H1 (cell line): Measurements from ENCODE around the gene UTP25. TPM values are rescaled to one million over a fixed set of nuclear protein-coding genes. Genes with fewer than 3 reads are reported as not detected.

Experiments used
- CTCF ChIA-PET: fragments of 300-600 bp; sonication (Branson Sonifier 250); formaldehyde crosslinking; loops from one replicate; lab custom pipeline; 2021; ENCODE audit not compliant: partially characterized antibody; lab: Charles Lee
- POLR2A ChIA-PET: fragments of 300-600 bp; sonication (Branson Sonifier 250); formaldehyde crosslinking; loops from one replicate; lab custom pipeline; 2021; ENCODE audit warnings: inconsistent platforms; ENCODE audit not compliant: partially characterized antibody; lab: Charles Lee
- DNase-seq, 2 experiments: peaks; one replicate each; pipeline versions ENCODE4 v3.0.0 to v3.0.0-alpha.2; 2010 to 2022; ENCODE audit warnings: low spot score in 2 of 2, low read depth in 1 of 2, mixed read lengths in 1 of 2
- FAIRE-seq: peaks from 2 replicates; lab custom pipeline; 2011; peaks lifted over from hg19 to GRCh38; lab: Jason Lieb, UNC
- H2AFZ ChIP-seq: 2 replicates; pipeline ENCODE4 v1.8.1; 2012; ENCODE audit warnings: low read length, inconsistent platforms
- H2AK5ac ChIP-seq: 2 replicates; pipeline ENCODE4 v1.6.1; 2013; ENCODE audit warnings: low read depth, low read length
- H2BK120ac ChIP-seq: replicated peaks from 2 replicates; pipeline ENCODE3; 2013; ENCODE audit warnings: low read depth, low read length, inconsistent platforms
- H2BK12ac ChIP-seq: 2 replicates; pipeline ENCODE4 v1.6.1; 2013; ENCODE audit warnings: low read depth, low read length
- H2BK15ac ChIP-seq: 2 replicates; pipeline ENCODE4 v1.6.1; 2013; ENCODE audit warnings: low read length
- H2BK20ac ChIP-seq: 2 replicates; pipeline ENCODE4 v1.6.1; 2013; ENCODE audit warnings: low read length
- H2BK5ac ChIP-seq: 2 replicates; pipeline ENCODE4 v1.6.1; 2013; ENCODE audit warnings: low read depth, low read length
- H3K14ac ChIP-seq: 2 replicates; pipeline ENCODE4 v1.6.1; 2013; ENCODE audit warnings: inconsistent platforms; ENCODE audit not compliant: insufficient read length
- H3K18ac ChIP-seq: 2 replicates; pipeline ENCODE4 v1.6.1; 2013; ENCODE audit warnings: low read length; ENCODE audit errors: extremely low read depth
- H3K23ac ChIP-seq: 2 replicates; pipeline ENCODE4 v1.6.1; 2013; ENCODE audit warnings: inconsistent platforms; ENCODE audit not compliant: insufficient read length
- H3K23me2 ChIP-seq: 2 replicates; pipeline ENCODE4 v1.6.1; 2013; ENCODE audit warnings: low read depth, low read length
- H3K27ac ChIP-seq: 2 replicates; pipeline ENCODE4 v1.6.1; 2011; ENCODE audit warnings: low read depth, low read length, inconsistent platforms
- H3K27me3 ChIP-seq, 4 experiments: replicated peaks in 1 of 4; 1 replicate in 1 of 4; 2 replicates in 3 of 4; pipeline versions ENCODE4 v1.6.1 to v1.8.1; 2011 to 2013; ENCODE audit warnings: low read length in 3 of 4, mild to moderate bottlenecking in 3 of 4, inconsistent platforms in 2 of 4, mixed read lengths in 2 of 4, moderate library complexity in 1 of 4; ENCODE audit not compliant: control insufficient read depth in 3 of 4, insufficient read depth in 3 of 4; ENCODE audit errors: extremely low read depth in 1 of 4
- H3K36me3 ChIP-seq, 4 experiments: 2 replicates each; pipeline versions ENCODE4 v1.6.1 to v1.8.1; 2011 to 2013; ENCODE audit warnings: mild to moderate bottlenecking in 4 of 4, low read length in 3 of 4, moderate library complexity in 2 of 4, control low read depth in 1 of 4, inconsistent platforms in 1 of 4; ENCODE audit not compliant: insufficient read depth in 4 of 4, control insufficient read depth in 2 of 4
- H3K4ac ChIP-seq: replicated peaks from 2 replicates; pipeline ENCODE3; 2013; ENCODE audit warnings: low read length, low read depth, mixed read lengths, inconsistent platforms; ENCODE audit not compliant: insufficient read length
- H3K4me1 ChIP-seq, 4 experiments: replicated peaks in 1 of 4; 1 replicate in 1 of 4; 2 replicates in 3 of 4; pipeline versions ENCODE4 v1.6.1 to v1.8.1; 2011 to 2013; ENCODE audit warnings: low read length in 3 of 4, inconsistent platforms in 2 of 4, mixed read lengths in 1 of 4; ENCODE audit not compliant: insufficient read depth in 4 of 4, control insufficient read depth in 3 of 4
- H3K4me2 ChIP-seq, 2 experiments: 2 replicates each; pipeline versions ENCODE4 v1.6.1 to v1.8.1; 2011 to 2013; ENCODE audit warnings: low read depth in 2 of 2, low read length in 2 of 2, control low read depth in 1 of 2, inconsistent platforms in 1 of 2, mild to moderate bottlenecking in 1 of 2; ENCODE audit not compliant: insufficient read depth in 1 of 2
- H3K4me3 ChIP-seq, 4 experiments: fragments of 200-600, 300-600 bp in 1 of 4; sonication (generic), shearing (Covaris generic), sonication (Bioruptor Twin) in 1 of 4; 2 replicates each; pipeline versions ENCODE4 v1.5.1 to v1.8.1; 2011 to 2016; ENCODE audit warnings: low read length in 4 of 4, low read depth in 3 of 4, control low read depth in 2 of 4, inconsistent platforms in 2 of 4, mild to moderate bottlenecking in 2 of 4, mixed read lengths in 1 of 4, moderate library complexity in 1 of 4; ENCODE audit not compliant: insufficient read depth in 2 of 4; ENCODE audit errors: extremely low read depth in 1 of 4
- H3K56ac ChIP-seq: replicated peaks from 2 replicates; pipeline ENCODE3; 2013; ENCODE audit warnings: low read depth, mild to moderate bottlenecking, mixed read lengths, low read length, inconsistent platforms; ENCODE audit not compliant: insufficient read length
- H3K79me1 ChIP-seq: 2 replicates; pipeline ENCODE4 v1.6.1; 2013; ENCODE audit warnings: low read depth, low read length, control low read depth
- H3K79me2 ChIP-seq, 2 experiments: 2 replicates each; pipeline versions ENCODE4 v1.6.1 to v1.8.1; 2012 to 2013; ENCODE audit warnings: low read length in 2 of 2, mild to moderate bottlenecking in 2 of 2, inconsistent platforms in 1 of 2; ENCODE audit not compliant: insufficient read depth in 2 of 2, control insufficient read depth in 1 of 2
- H3K9ac ChIP-seq, 4 experiments: replicated peaks in 1 of 4; 1 replicate in 1 of 4; 2 replicates in 3 of 4; pipeline versions ENCODE4 v1.6.1 to v1.8.1; 2011 to 2013; ENCODE audit warnings: low read depth in 3 of 4, low read length in 3 of 4, control low read depth in 2 of 4, mild to moderate bottlenecking in 2 of 4, moderate library complexity in 2 of 4, inconsistent platforms in 1 of 4; ENCODE audit errors: extremely low read depth in 1 of 4
- H3K9me3 ChIP-seq, 2 experiments: 2 replicates each; pipeline versions ENCODE4 v1.6.1 to v1.8.1; 2012 to 2013; ENCODE audit warnings: mild to moderate bottlenecking in 2 of 2, moderate library complexity in 2 of 2, control low read depth in 1 of 2, inconsistent platforms in 1 of 2, low read depth in 1 of 2, low read length in 1 of 2, mixed read lengths in 1 of 2; ENCODE audit not compliant: insufficient read depth in 2 of 2
- H4K20me1 ChIP-seq, 2 experiments: replicated peaks in 1 of 2; 2 replicates each; pipeline versions ENCODE3 to v1.8.1; 2011 to 2013; ENCODE audit warnings: inconsistent platforms in 2 of 2, low read length in 2 of 2, mild to moderate bottlenecking in 1 of 2; ENCODE audit not compliant: insufficient read depth in 2 of 2, control insufficient read depth in 1 of 2
- H4K5ac ChIP-seq: 2 replicates; pipeline ENCODE4 v1.6.1; 2013; ENCODE audit warnings: low read length, low read depth, mixed read lengths, inconsistent platforms; ENCODE audit not compliant: insufficient read length
- H4K8ac ChIP-seq: 2 replicates; pipeline ENCODE4 v1.8.0; 2013; ENCODE audit warnings: mild to moderate bottlenecking, moderate library complexity, low read length, inconsistent platforms; ENCODE audit not compliant: insufficient read depth; ENCODE audit errors: extremely low read depth
- H4K91ac ChIP-seq: replicated peaks from 2 replicates; pipeline ENCODE3; 2013; ENCODE audit warnings: low read length, mixed read lengths, inconsistent platforms; ENCODE audit not compliant: insufficient read length
- BACH1 ChIP-seq: IDR thresholded peaks from 2 replicates; pipeline ENCODE4 v1.6.1; 2012; ENCODE audit warnings: low read length, improper control_type of control experiment
- CTCF ChIP-seq, 3 experiments: IDR thresholded peaks; 1 replicate in 2 of 3; 2 replicates in 1 of 3; pipeline versions ENCODE4 v1.5.1 to v1.6.1; 2011; ENCODE audit warnings: low read length in 3 of 3, mild to moderate bottlenecking in 3 of 3, inconsistent platforms in 2 of 3, low read depth in 1 of 3, moderate library complexity in 1 of 3; ENCODE audit not compliant: insufficient read depth in 1 of 3; ENCODE audit errors: control extremely low read depth in 1 of 3
- EGR1 ChIP-seq: IDR thresholded peaks from 2 replicates; pipeline ENCODE4 v1.6.1; 2011; ENCODE audit warnings: low read depth, low read length, borderline replicate concordance
- EZH2 ChIP-seq: fragments of 200-600 bp; sonication (generic); IDR thresholded peaks from 2 replicates; pipeline ENCODE4 v1.7.1; 2012; ENCODE audit warnings: low read depth, mild to moderate bottlenecking, moderate library complexity, low read length, inconsistent platforms; ENCODE audit not compliant: severe bottlenecking
- HDAC6 ChIP-seq: IDR thresholded peaks from one replicate; pipeline ENCODE4 v1.7.1; 2012; ENCODE audit warnings: low read depth, mild to moderate bottlenecking, inconsistent platforms, low read length, moderate library complexity
- KDM5A ChIP-seq: fragments of 200-600 bp; IDR thresholded peaks from 2 replicates; pipeline ENCODE4 v1.7.1; 2012; ENCODE audit warnings: mild to moderate bottlenecking, low read length, inconsistent platforms, mixed read lengths
- NRF1 ChIP-seq: IDR thresholded peaks from 2 replicates; pipeline ENCODE4 v1.6.1; 2011; ENCODE audit warnings: mild to moderate bottlenecking, low read depth, low read length, improper control_type of control experiment
- POLR2A ChIP-seq, 2 experiments: IDR thresholded peaks; 1 replicate in 1 of 2; 2 replicates in 1 of 2; pipeline ENCODE4 v1.6.1; 2011; ENCODE audit warnings: low read depth in 2 of 2, low read length in 2 of 2, mild to moderate bottlenecking in 2 of 2; ENCODE audit errors: control extremely low read depth in 1 of 2
- RNF2 ChIP-seq: fragments of 200-900, 300-1000 bp; sonication (generic); IDR thresholded peaks from 2 replicates; pipeline ENCODE4 v1.7.1; 2016; ENCODE audit warnings: borderline replicate concordance, low read depth, mild to moderate bottlenecking, antibody characterized with exemption, low read length; ENCODE audit not compliant: poor library complexity, severe bottlenecking; ENCODE audit errors: missing control alignments
- SP1 ChIP-seq: IDR thresholded peaks from 2 replicates; pipeline ENCODE4 v1.6.1; 2011; ENCODE audit warnings: low read depth, low read length
- SUZ12 ChIP-seq: fragments of 200-600 bp; sonication (generic); IDR thresholded peaks from 2 replicates; pipeline ENCODE4 v1.6.1; 2012; ENCODE audit warnings: mild to moderate bottlenecking, inconsistent platforms, low read length, moderate library complexity, mixed read lengths
- WGBS, 2 experiments: shearing (Covaris generic) in 1 of 2; methylation state at CpG; one replicate each; pipeline versions ENCODE4 v1.1.6 to v1.1.7; 2013 to 2015; ENCODE audit warnings: low lambda C conversion rate in 2 of 2, mixed read lengths in 2 of 2, inconsistent platforms in 1 of 2, low coverage in 1 of 2, missing lambda C conversion rate in 1 of 2; ENCODE audit not compliant: insufficient replicate concordance in 2 of 2, insufficient coverage in 1 of 2, insufficient read length in 1 of 2; ENCODE audit errors: extremely low coverage in 1 of 2, missing lambda C conversion rate in 1 of 2; 5-methylcytosine and 5-hydroxymethylcytosine counted together
- polyA plus RNA-seq, 7 experiments: library from polyadenylated mRNA; depleted of rRNA in 3 of 7; stranded (reverse) in 5 of 7; unstranded in 2 of 7; fragments of >200 nt in 5 of 7; fragments of 200-250 nt in 2 of 7; gene quantifications; 1 replicate in 5 of 7; 2 replicates in 1 of 7; 4 replicates in 1 of 7; pipeline versions ENCODE4 v1.2.1 to v1.2.3, GENCODE V29; 2011 to 2013; ENCODE audit warnings: missing spikeins in 2 of 7, mixed read lengths in 2 of 7
- total RNA-seq: library from RNA; stranded (reverse); fragmentation: NEBNext Ultra II Directional; extraction: Animal tissue kit (Norgen Biotek cat#: 25700); gene quantifications from 2 replicates; pipeline ENCODE4 v1.2.1, GENCODE V29; 2021

UTP25 gene
- total and polyA plus RNA-seq, 2 of the 8 experiments (the other 6 are each of a cell fraction or from before 2014, with no cell fraction given), result 4.0 to 7.6 TPM

- Histone ChIP-seq H2BK15ac (no peak overlapping the region), H3K36me3 (peaks cover 2 to 13% (median 5%) of the 10 kb centered on the region in 4 experiments; a peak in 7 of 8 replicates), H2BK120ac (no peak overlapping the region), H3K4ac (no peak overlapping the region), H3K14ac (no peak overlapping the region), H3K9me3 (no peaks in the 10 kb centered on the region), H3K4me2 (no peak overlapping the region), H4K8ac (no peak overlapping the region), H2BK5ac (no peak overlapping the region), H3K23me2 (peaks cover 1% of the 10 kb centered on the region; the same call in 1 of the 2 replicates), H4K20me1 (no peaks in the 10 kb centered on the region), H4K91ac (no peak overlapping the region), H3K27me3 (no peaks in the 10 kb centered on the region), H3K4me3 (no peak overlapping the region), H3K79me2 (no peaks in the 10 kb centered on the region), H2AFZ (no peak overlapping the region), H2BK20ac (no peak overlapping the region), H3K23ac (no peak overlapping the region), H4K5ac (no peak overlapping the region), H2AK5ac (no peak overlapping the region), H3K9ac (no peak overlapping the region), H2BK12ac (no peak overlapping the region), H3K79me1 (no peaks in the 10 kb centered on the region; the same call in 1 of the 2 replicates), H3K27ac (no peak overlapping the region), H3K18ac (no peak overlapping the region), H3K56ac (no peak overlapping the region), H3K4me1 (no peaks in the 10 kb centered on the region)
- WGBS, 2 experiments, result 95% methylated on average over 1 of the region's 1 CpG; no CpG with 5 or more reads in 1 of the 2 experiments
- POLR2A ChIA-PET, result no interaction called here
- CTCF ChIA-PET, result interaction anchor here (2.4 to 2.8 kb wide), 2 partner anchors 13 to 31 kb away, joined by 7 to 13 read pairs; partner anchors contain the start of gene IRF6
- FAIRE-seq, result no peak
- no peak for DNase-seq
- TF ChIP-seq BACH1 (no peak), POLR2A (IDR thresholded peaks at IDR 0.05; ENCODE audit: control extremely low read depth in 1 of 2, low read depth in 2 of 2, low read length in 2 of 2) (no peak), SUZ12 (no peak), SP1 (no peak), CTCF (IDR thresholded peaks at IDR 0.05; ENCODE audit: control extremely low read depth in 1 of 3, insufficient read depth in 1 of 3, low read depth in 1 of 3, low read length in 3 of 3) (no peak), NRF1 (no peak), HDAC6 (no peak), EGR1 (no peak), KDM5A (no peak), EZH2 (no peak), RNF2 (no peak)
These were observed 35.9 kb upstream of the UTP25 start for GRCh38 chr1:209791920-209792319.
